ENCODE measurements around the gene EIF4E2. TPM values are rescaled to one million over a fixed set of nuclear protein-coding genes. Genes with fewer than 3 reads are reported as not detected.
"Not testable (repeated sequence)": the region's sequence is repeated elsewhere in the genome, so short reads cannot be mapped to it uniquely, and the experiment has no call there.

EIF4E2 gene
- total RNA-seq, 2 experiments from 2014 or later, result 68.1 to 76.4 TPM

DNA sequence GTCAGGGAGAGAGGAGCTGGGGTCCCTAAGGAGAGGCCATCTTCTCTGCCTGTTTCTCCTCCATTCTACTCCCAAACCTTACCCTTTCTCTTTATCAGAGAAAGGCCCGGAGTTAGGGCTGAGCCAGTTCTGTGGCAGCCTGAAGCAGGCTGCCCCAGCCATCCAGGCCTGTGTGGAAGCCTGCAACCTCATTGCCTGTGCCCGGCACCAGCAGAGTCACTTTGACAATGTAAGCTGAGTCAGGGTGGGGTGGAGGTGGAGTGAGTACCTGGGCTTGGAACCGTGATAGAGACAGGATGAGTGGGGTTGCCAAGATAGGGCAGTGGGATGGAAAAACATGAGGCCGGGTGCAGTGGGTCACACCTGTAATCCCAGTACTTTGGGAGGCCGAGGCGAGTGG is 5.8 kb upstream of the EIF4E2 start:
- peaks cover 4% of the 10 kb centered on the region for H3K9me3 Mint-ChIP-seq
- POLR2A ChIA-PET, result no interaction called here
- peaks cover 33% of the 10 kb centered on the region for H3K36me3 Mint-ChIP-seq (ENCODE audit: low read depth)
- CTCF ChIA-PET, result interaction anchor here (1.2 to 1.3 kb wide), 2 partner anchors 10 to 18 kb away, joined by 3 read pairs; partner anchors contain the start of gene CHRND
- H3K27ac Mint-ChIP-seq, result no peak overlapping the region
- H3K4me1 Mint-ChIP-seq, result peaks cover 34% of the 10 kb centered on the region
- no peaks in the 10 kb centered on the region for H3K27me3 Mint-ChIP-seq
- H3K4me3 Mint-ChIP-seq, result no peak overlapping the region
- DNase-seq, result no peak

DNA sequence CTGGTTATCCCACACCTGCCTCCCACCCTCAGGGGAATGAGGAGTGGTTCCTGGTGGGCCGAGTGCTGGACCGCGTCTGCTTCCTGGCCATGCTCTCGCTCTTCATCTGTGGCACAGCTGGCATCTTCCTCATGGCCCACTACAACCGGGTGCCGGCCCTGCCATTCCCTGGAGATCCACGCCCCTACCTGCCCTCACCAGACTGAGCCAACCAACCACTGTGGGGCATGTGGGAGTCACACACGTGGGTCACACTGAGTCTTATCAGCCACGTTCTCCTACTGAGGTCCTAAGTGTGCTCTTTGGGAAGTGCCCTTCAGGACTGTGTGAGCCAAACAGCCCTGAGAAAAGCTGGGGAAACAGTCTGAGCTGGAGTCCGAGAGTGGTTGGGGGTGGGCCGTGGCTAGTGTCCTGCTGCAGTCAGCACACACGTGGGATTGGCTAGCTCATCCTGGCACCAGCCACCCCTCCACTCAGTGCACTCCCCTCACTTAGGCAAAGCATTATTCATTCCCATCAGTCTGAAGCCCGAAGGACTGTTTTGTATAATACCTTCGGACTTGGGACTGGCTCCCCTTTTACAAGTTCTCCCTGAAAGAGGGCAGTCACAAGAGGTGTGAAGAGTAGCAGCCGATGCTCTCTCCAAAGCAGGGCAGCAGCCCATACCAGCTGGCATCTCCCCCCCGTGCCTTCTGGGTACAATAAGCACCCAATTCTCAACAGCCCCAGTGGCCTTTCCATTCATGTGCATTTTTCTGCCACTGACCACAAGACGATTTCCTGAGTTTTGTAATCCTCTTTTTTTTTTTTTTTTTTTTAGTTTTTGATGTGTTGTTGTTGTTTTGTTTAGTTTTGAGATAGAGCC is 4.7 kb upstream of the EIF4E2 start:
- no peak overlapping the region for H3K4me3 Mint-ChIP-seq
- H3K36me3 Mint-ChIP-seq (ENCODE audit: low read depth), result peaks cover 35% of the 10 kb centered on the region
- peaks cover 35% of the 10 kb centered on the region for H3K4me1 Mint-ChIP-seq
- peaks cover 4% of the 10 kb centered on the region for H3K9me3 Mint-ChIP-seq
- no peak overlapping the region for H3K27ac Mint-ChIP-seq
- DNase-seq, result no peak
- CTCF ChIA-PET, result interaction anchor here (0.6 to 1.7 kb wide), 6 partner anchors 11 to 641 kb away, joined by 3 to 9 read pairs (median 3); no protein-coding TSS in a partner anchor
- POLR2A ChIA-PET, result no interaction called here
- H3K27me3 Mint-ChIP-seq, result no peaks in the 10 kb centered on the region

DNA sequence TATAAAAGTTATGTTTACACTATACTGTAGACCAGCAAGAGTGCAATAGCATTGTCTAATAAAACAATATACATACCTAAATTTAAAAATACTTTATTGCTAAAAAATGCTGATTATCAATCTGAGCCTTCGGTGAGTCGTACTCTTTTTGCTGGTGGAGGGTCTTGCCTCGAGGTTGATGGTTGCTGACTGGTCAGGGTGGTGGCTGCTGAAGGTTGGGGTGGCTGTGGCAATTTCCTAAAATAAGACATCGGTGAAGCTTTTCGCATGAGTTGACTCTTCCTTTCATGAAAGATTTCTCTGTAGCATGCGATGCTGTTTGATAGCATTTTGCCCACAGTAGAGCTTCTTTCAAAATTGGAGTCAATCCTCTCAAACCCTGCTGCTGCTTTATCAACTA is 2.5 kb upstream of the EIF4E2 start:
- Mint-ChIP-seq H3K9me3 (peaks cover 4% of the 10 kb centered on the region), H3K36me3 (ENCODE audit: low read depth) (peaks cover 45% of the 10 kb centered on the region), H3K4me1 (peaks cover 50% of the 10 kb centered on the region), H3K4me3 (no peak overlapping the region), H3K27ac (no peak overlapping the region), H3K27me3 (no peaks in the 10 kb centered on the region)
- no peak for DNase-seq
- CTCF ChIA-PET, result interaction anchor here (1.1 kb wide), 1 partner anchor 15 kb away, joined by 3 read pairs; no protein-coding TSS in a partner anchor
- POLR2A ChIA-PET, result no interaction called here

DNA sequence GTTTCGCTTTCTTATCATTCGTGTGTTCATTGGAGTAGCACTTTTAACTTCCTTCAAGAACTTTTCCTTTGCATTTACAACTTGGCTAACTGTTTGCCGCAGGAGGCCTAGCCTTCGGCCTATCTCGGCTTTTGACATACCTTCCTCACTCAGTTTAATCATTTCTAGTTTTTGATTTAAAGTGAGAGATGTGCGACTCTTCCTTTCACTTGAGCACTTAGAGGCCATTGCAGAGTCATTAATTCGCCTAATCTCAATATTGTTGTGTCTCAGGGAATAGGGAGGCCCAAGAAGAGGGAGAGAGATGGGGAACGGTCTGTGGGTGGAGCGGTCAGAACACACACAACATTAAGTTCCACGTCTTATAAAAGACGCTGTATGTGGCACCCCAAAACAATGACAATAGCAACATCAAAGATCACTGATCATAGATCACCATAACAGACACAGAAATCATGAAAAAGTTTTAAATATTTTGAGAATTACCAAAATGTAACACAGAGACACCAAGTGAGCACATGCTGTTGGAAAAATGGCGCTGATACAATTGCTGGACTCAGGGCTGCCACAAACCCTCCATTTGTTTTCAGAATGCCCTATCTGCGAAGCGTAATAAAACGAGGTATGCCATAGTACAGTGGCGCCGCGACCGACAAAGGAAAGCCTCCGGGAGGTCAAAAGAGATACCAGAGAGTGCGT is 685 bp upstream of the EIF4E2 start:
- peak overlapping the region; percentile 99 for H3K4me3 Mint-ChIP-seq
- peak overlapping the region; percentile 100 for H3K27ac Mint-ChIP-seq
- peaks cover 56% of the 10 kb centered on the region for H3K36me3 Mint-ChIP-seq (ENCODE audit: low read depth)
- no peak for DNase-seq
- H3K27me3 Mint-ChIP-seq, result no peaks in the 10 kb centered on the region
- CTCF ChIA-PET, result interaction anchor here (1.4 to 1.5 kb wide), 2 partner anchors 11 to 718 kb away, joined by 3 to 8 read pairs; partner anchors contain the start of gene CHRNG
- POLR2A ChIA-PET, result no interaction called here
- peaks cover 4% of the 10 kb centered on the region for H3K9me3 Mint-ChIP-seq
- H3K4me1 Mint-ChIP-seq, result peaks cover 68% of the 10 kb centered on the region

DNA sequence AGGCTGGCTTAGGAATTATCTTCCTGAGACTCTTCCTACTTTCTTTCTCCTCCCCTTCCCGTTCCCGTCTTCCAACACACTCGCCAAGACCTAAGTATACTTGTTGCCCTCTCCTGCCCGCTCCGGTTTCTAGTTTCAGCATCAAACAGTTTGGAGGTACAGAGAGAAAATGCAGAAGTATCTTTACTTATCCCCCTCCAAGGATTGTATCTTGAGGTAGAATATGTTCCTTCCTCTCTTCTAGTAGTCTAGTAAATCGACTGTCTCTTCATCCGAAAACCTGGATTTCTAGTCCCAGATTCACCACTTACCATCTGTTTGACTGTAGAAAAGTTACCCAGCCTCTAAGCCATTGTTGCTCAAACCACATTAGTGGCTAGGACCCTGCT is 755 bp downstream of the EIF4E2 start:
- ChIA-PET CTCF (interaction anchor here (0.8 to 1.5 kb wide), 4 partner anchors 12 to 716 kb away, joined by 3 to 8 read pairs (median 3); partner anchors contain the start of genes CHRNG and PRSS56), POLR2A (no interaction called here)
- peaks cover 75% of the 10 kb centered on the region for H3K4me1 Mint-ChIP-seq
- peak overlapping the region; percentile 100 for H3K27ac Mint-ChIP-seq
- H3K27me3 Mint-ChIP-seq, result no peaks in the 10 kb centered on the region
- peak overlapping the region; percentile 99 for H3K4me3 Mint-ChIP-seq
- peaks cover 4% of the 10 kb centered on the region for H3K9me3 Mint-ChIP-seq
- DNase-seq, result no peak
- peaks cover 60% of the 10 kb centered on the region for H3K36me3 Mint-ChIP-seq (ENCODE audit: low read depth)

GRCh38 chr2:232551776-232552175 is 1.3 kb downstream of the EIF4E2 start:
- peaks cover 61% of the 10 kb centered on the region for H3K36me3 Mint-ChIP-seq (ENCODE audit: low read depth)

DNA sequence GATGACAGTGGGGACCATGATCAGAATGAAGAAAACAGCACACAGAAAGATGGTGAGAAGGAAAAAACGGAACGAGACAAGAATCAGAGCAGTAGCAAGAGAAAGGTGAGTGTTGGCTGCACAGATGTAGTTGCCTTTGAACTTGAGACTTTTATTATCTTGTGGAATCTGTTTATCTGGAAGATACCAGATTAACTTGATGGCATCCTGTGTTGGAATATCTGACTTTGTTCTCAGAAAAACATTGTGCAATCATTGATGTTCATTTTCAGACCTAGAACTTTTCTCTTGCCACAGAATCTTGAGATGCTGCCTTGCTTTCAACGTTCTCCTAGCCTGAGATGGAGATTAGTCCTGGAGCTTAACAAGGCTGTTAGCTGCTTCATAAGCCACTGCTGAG is 5.9 kb downstream of the EIF4E2 start:
- Mint-ChIP-seq H3K36me3 (ENCODE audit: low read depth) (peaks cover 64% of the 10 kb centered on the region), H3K27ac (no peak overlapping the region), H3K9me3 (no peaks in the 10 kb centered on the region), H3K27me3 (no peaks in the 10 kb centered on the region), H3K4me1 (peaks cover 43% of the 10 kb centered on the region), H3K4me3 (no peak overlapping the region)
- DNase-seq, result no peak
- POLR2A ChIA-PET, result no interaction called here
- CTCF ChIA-PET, result no interaction called here

More at GRCh38 chr2:232551776-232552175, 1.3 kb downstream of the EIF4E2 start:
- Mint-ChIP-seq H3K27me3 (no peaks in the 10 kb centered on the region), H3K4me3 (peak overlapping the region; percentile 99), H3K4me1 (peaks cover 73% of the 10 kb centered on the region), H3K9me3 (peaks cover 4% of the 10 kb centered on the region), H3K27ac (peak overlapping the region; percentile 100)
- ChIA-PET POLR2A (no interaction called here), CTCF (no interaction called here)
- no peak for DNase-seq

GRCh38 chr2:232562515-232563151 is 12.1 kb downstream of the EIF4E2 start:
- Mint-ChIP-seq H3K27me3 (no peaks in the 10 kb centered on the region), H3K4me3 (no peak overlapping the region), H3K4me1 (no peaks in the 10 kb centered on the region), H3K9me3 (no peaks in the 10 kb centered on the region), H3K27ac (no peak overlapping the region), H3K36me3 (ENCODE audit: low read depth) (peaks cover 58% of the 10 kb centered on the region)
- ChIA-PET POLR2A (no interaction called here), CTCF (interaction anchor here (0.6 to 1.5 kb wide), 8 partner anchors 15 to 1262 kb away, joined by 3 to 4 read pairs (median 3); no protein-coding TSS in a partner anchor)
- no peak for DNase-seq

DNA sequence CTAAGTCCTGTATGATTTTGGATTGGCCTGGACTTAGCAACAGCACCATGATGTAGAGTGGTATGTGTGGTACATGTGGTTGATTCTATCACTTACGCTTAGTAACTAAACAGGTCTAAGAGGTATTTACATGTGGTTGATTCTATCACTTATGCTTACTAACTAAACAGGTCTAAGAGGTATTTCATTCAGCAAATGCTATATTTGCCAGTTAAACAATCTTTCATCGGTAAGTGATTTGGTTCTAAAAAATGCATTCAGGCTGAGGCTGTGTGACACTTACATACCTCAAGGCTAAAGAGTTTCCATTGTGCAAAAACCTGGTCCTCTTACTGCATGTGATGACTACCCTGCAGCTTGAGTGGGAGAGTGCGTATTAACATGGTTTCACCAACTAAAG is 13.1 kb downstream of the EIF4E2 start:
- H3K4me3 Mint-ChIP-seq, result no peak overlapping the region
- no peaks in the 10 kb centered on the region for H3K9me3 Mint-ChIP-seq
- ChIA-PET POLR2A (no interaction called here), CTCF (interaction anchor here (0.8 to 1.3 kb wide), 4 partner anchors 14 to 42 kb away, joined by 3 to 4 read pairs (median 4); no protein-coding TSS in a partner anchor)
- DNase-seq, result no peak
- no peaks in the 10 kb centered on the region for H3K27me3 Mint-ChIP-seq
- peaks cover 58% of the 10 kb centered on the region for H3K36me3 Mint-ChIP-seq (ENCODE audit: low read depth)
- no peaks in the 10 kb centered on the region for H3K4me1 Mint-ChIP-seq
- no peak overlapping the region for H3K27ac Mint-ChIP-seq

GRCh38 chr2:232567721-232568120 is 17.2 kb downstream of the EIF4E2 start:
- Mint-ChIP-seq H3K4me3 (no peak overlapping the region), H3K27ac (no peak overlapping the region), H3K9me3 (no peaks in the 10 kb centered on the region), H3K4me1 (no peaks in the 10 kb centered on the region), H3K27me3 (no peaks in the 10 kb centered on the region), H3K36me3 (ENCODE audit: low read depth) (peaks cover 45% of the 10 kb centered on the region)
- CTCF ChIA-PET, result no interaction called here
- DNase-seq, result no peak
- POLR2A ChIA-PET, result no interaction called here

GRCh38 chr2:232568161-232568560 is 17.7 kb downstream of the EIF4E2 start:
- ChIA-PET CTCF (no interaction called here), POLR2A (no interaction called here)
- no peaks in the 10 kb centered on the region for H3K4me1 Mint-ChIP-seq
- H3K27ac Mint-ChIP-seq, result no peak overlapping the region
- no peaks in the 10 kb centered on the region for H3K9me3 Mint-ChIP-seq
- no peak overlapping the region for H3K4me3 Mint-ChIP-seq
- peaks cover 41% of the 10 kb centered on the region for H3K36me3 Mint-ChIP-seq (ENCODE audit: low read depth)
- no peak for DNase-seq
- H3K27me3 Mint-ChIP-seq, result no peaks in the 10 kb centered on the region

GRCh38 chr2:232569541-232569940 is 19.1 kb downstream of the EIF4E2 start:
- CTCF ChIA-PET, result no interaction called here
- Mint-ChIP-seq H3K4me3 (no peak overlapping the region), H3K4me1 (no peaks in the 10 kb centered on the region), H3K9me3 (no peaks in the 10 kb centered on the region), H3K36me3 (ENCODE audit: low read depth) (peaks cover 41% of the 10 kb centered on the region), H3K27me3 (no peaks in the 10 kb centered on the region), H3K27ac (peak overlapping the region; percentile 38)
- DNase-seq, result no peak
- POLR2A ChIA-PET, result no interaction called here

DNA sequence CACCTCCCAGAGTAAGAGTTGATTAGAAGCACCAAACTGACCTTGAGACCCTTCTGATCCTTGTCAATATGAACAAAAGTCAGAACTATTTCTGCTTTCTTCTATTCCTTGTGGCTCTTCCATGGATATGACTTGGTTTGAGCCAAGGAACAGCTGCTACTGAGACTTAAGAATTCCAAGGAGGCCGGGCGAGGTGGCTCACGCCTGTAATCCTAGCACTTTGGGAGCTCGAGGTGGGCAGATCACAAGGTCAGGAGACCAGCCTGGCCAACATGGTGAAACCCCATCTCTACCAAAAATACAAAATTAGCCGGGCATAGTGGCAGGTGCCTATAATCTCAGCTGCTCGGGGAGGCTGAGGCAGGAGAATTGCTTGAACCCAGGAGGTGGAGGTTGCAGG is 20.0 kb downstream of the EIF4E2 start:
- CTCF ChIA-PET, result interaction anchor here (1.0 to 1.7 kb wide), 4 partner anchors 10 to 35 kb away, joined by 3 read pairs; no protein-coding TSS in a partner anchor
- DNase-seq, POLR2A ChIA-PET, H3K27me3 Mint-ChIP-seq, H3K27ac Mint-ChIP-seq, H3K9me3 Mint-ChIP-seq, H3K4me1 Mint-ChIP-seq, H3K4me3 Mint-ChIP-seq: not testable (repeated sequence)
- H3K36me3 Mint-ChIP-seq (ENCODE audit: low read depth), result peaks cover 34% of the 10 kb centered on the region

Measured in activated CD4-positive, alpha-beta T cell treated with anti-CD3 and anti-CD28 coated beads, Interleukin-2, amount 10 ng/mL, durations not matched to agents 7 days and 5 days (primary cell).